ENCODE data around the gene CLASP1. TPM values are rescaled to one million over a fixed set of nuclear protein-coding genes. Genes with fewer than 3 reads are reported as not detected.

The CLASP1 gene
- total and polyA plus RNA-seq, 2 experiments from 2014 or later: 16.6 to 56.3 TPM

GRCh38 chr2:121644715-121645114, 4.5 kb downstream of the CLASP1 start (continued):
- TF ChIP-seq REST (IDR thresholded peaks at IDR 0.05; ENCODE audit: unreplicated experiment): no peak
- TF ChIP-seq JUNB (IDR thresholded peaks at IDR 0.05; ENCODE audit: unreplicated experiment): no peak
- no peak for TF ChIP-seq NANOG (IDR thresholded peaks at IDR 0.05; ENCODE audit: borderline replicate concordance)
- TF ChIP-seq STAT1 (IDR thresholded peaks at IDR 0.05; ENCODE audit: unreplicated experiment): no peak
- TF ChIP-seq ETS1 (IDR thresholded peaks at IDR 0.05): no peak
- no peak for TF ChIP-seq CTCF (conservative IDR thresholded peaks at IDR 0.05; ENCODE audit: low read depth in 2 of 2)
- no peak for TF ChIP-seq ZNF114 (CRISPR knock-in tag; IDR thresholded peaks at IDR 0.05)

GRCh38 chr2:121643877-121644276, 5.4 kb downstream of the CLASP1 start:
- no peak overlapping the region for H3K4me2 ChIP-seq
- peaks cover 10% of the 10 kb centered on the region for H3K4me1 Mint-ChIP-seq
- no peaks in the 10 kb centered on the region for H3K36me3 ChIP-seq (ENCODE audit: insufficient read depth)
- H3K4me3 Mint-ChIP-seq: no peak overlapping the region
- H3K27ac Mint-ChIP-seq: no peak overlapping the region
- peaks cover 10% of the 10 kb centered on the region; the same call in 2 of the 3 replicates for H3K9me3 Mint-ChIP-seq
- H3K27me3 Mint-ChIP-seq (ENCODE audit: insufficient read depth, low read depth, poor library complexity): peaks cover 5% of the 10 kb centered on the region
- peaks cover 96% of the 10 kb centered on the region for H3K79me2 ChIP-seq (replicated peaks; ENCODE audit: insufficient read depth)
- DNase-seq (ENCODE audit: low spot score) (no peak), ATAC-seq (no peak)
- H3K27me3 ChIP-seq (ENCODE audit: insufficient read depth): no peaks in the 10 kb centered on the region
- no peaks in the 10 kb centered on the region for H3K9me2 ChIP-seq (ENCODE audit: insufficient read depth)
- no peaks in the 10 kb centered on the region; the same call in 1 of the 2 replicates for H3K4me1 ChIP-seq (ENCODE audit: insufficient read depth)
- no peaks in the 10 kb centered on the region for H3F3A ChIP-seq (replicated peaks; ENCODE audit: low read depth)
- 0 out of 2 replicates have a peak overlapping the region, but pooled peaks have one; percentile 9 for H3K27ac ChIP-seq (ENCODE audit: low read depth)
- peaks cover 25% of the 10 kb centered on the region for H3K36me3 Mint-ChIP-seq (ENCODE audit: low read depth)
- H4K20me1 ChIP-seq (replicated peaks; ENCODE audit: insufficient read depth): peaks cover 35% of the 10 kb centered on the region
- H2AFZ ChIP-seq: no peak overlapping the region
- H3K4me3 ChIP-seq: no peak overlapping the region
- TF ChIP-seq CREB1 (CRISPR knock-in tag; IDR thresholded peaks at IDR 0.05; ENCODE audit: low read depth) (no peak), POLR2AphosphoS5 (IDR thresholded peaks at IDR 0.05; ENCODE audit: low read depth) (no peak), STAT1 (IDR thresholded peaks at IDR 0.05; ENCODE audit: unreplicated experiment) (no peak), ZNF462 (CRISPR knock-in tag; IDR thresholded peaks at IDR 0.05) (no peak), ZNF331 (CRISPR knock-in tag; IDR thresholded peaks at IDR 0.05; ENCODE audit: low read depth) (no peak)
